Stomach (tissue), 4 donors: Measurements from ENCODE around the gene IQCH.

Experiments
- CTCF ChIP-seq, 7 experiments: fragments of 450-650 bp in 4 of 7; fragments of 200-600 bp in 3 of 7; sonication (generic) in 3 of 7; IDR thresholded peaks; one replicate each; pipeline ENCODE4 v1.5.1; 2016 to 2019; ENCODE audit warnings: antibody characterized with exemption in 7 of 7, control low read depth in 2 of 7, mild to moderate bottlenecking in 1 of 7
- POLR2A ChIP-seq, 4 donors: fragments of 450-650 bp; IDR thresholded peaks; one replicate each; pipeline ENCODE4 v1.6.1; 2016; ENCODE audit warnings: antibody characterized with exemption in 4 of 4, control low read depth in 2 of 4, mild to moderate bottlenecking in 1 of 4, moderate library complexity in 1 of 4
- POLR2AphosphoS5 ChIP-seq, 3 donors: sonication (generic); formaldehyde crosslinking; IDR thresholded peaks; one replicate each; pipeline ENCODE4 v1.6.1; 2016; ENCODE audit warnings: antibody characterized with exemption in 3 of 3

- TF ChIP-seq POLR2A (IDR thresholded peaks at IDR 0.05) = no peak
- no peak for TF ChIP-seq CTCF (IDR thresholded peaks at IDR 0.05)
- no peak for TF ChIP-seq POLR2AphosphoS5 (IDR thresholded peaks at IDR 0.05)
Measured at GRCh38 chr15:67401336-67401735, 146.8 kb downstream of the IQCH start.
